Central memory CD8-positive, alpha-beta T cell (primary cell): Measurements from ENCODE around the gene AHNAK.
"Not testable (repeated sequence)": the region's sequence is repeated elsewhere in the genome, so short reads cannot be mapped to it uniquely, and the experiment has no call there.

Source experiments
- ATAC-seq: fragments of 150-1000 bp; cut with Tn5 transposase; replicated peaks from 2 replicates; pipeline ENCODE4 v1.10.0; 2022; ENCODE audit warnings: mild to moderate bottlenecking, moderate FRiP score, moderate number of reproducible peaks; ENCODE audit not compliant: poor library complexity, severe bottlenecking; ENCODE audit errors: extremely low read depth
- DNase-seq, 2 donors: peaks; one replicate each; pipeline ENCODE4 v3.0.0; 2021; ENCODE audit warnings: low spot score in 2 of 2
- H3K27ac Mint-ChIP-seq: one replicate; pipeline ENCODE4 v1.8.0; 2022; ENCODE audit warnings: low read depth, mild to moderate bottlenecking, moderate library complexity, mixed read lengths
- H3K27me3 Mint-ChIP-seq: one replicate; pipeline ENCODE4 v1.8.0; 2022; ENCODE audit warnings: mixed read lengths
- H3K36me3 Mint-ChIP-seq: one replicate; pipeline ENCODE4 v1.8.0; 2022; ENCODE audit warnings: mild to moderate bottlenecking, moderate library complexity, mixed read lengths; ENCODE audit not compliant: insufficient read depth
- H3K4me1 Mint-ChIP-seq: one replicate; pipeline ENCODE4 v1.8.0; 2022; ENCODE audit warnings: mixed read lengths
- H3K4me3 Mint-ChIP-seq: one replicate; pipeline ENCODE4 v1.8.0; 2022; ENCODE audit warnings: mild to moderate bottlenecking, moderate library complexity, mixed read lengths
- H3K9me3 Mint-ChIP-seq: one replicate; pipeline ENCODE4 v1.8.0; 2022; ENCODE audit warnings: mixed read lengths

The AHNAK gene

DNA sequence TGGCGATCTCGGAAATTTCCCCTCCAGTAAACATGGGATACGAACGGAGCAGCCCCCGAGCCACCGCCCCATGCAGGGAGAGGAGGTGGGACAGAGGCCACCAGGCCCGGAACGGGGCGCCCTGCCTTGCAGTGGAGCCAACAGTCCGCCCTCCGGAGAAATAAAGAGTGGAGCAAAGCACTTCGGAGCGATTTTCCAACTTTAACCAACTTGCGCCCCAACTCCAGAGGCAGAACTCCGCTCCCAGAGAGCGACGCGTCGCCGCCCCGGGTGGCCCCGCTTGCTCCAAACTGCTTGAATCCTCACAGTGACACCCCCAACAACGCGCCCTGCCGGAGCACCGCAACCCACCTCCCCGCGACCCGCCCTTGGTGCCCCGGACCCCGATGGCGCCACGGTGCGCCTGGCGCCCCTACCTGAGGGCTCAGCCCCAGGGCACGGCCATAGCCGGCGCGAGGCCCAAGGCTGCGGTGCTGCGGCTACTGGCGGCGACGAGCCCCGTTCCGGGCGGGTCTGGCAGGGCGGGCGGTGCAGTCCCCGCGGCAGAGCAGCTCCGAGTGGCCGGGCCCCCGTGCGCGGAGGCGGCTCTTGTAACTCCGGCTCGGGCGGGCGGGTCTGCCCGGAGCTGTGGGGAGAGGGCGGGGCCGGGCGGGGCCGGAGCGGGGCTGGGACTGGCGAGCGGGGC is at the start of gene AHNAK:
TSS of gene AHNAK (minus strand) at position 563 of the 685 bp plus-strand sequence. CDS start 10,708 bp downstream, outside the sequence.
- Mint-ChIP-seq H3K9me3 (no peaks in the 10 kb centered on the region), H3K36me3 (peaks cover 61% of the 10 kb centered on the region), H3K4me3 (peak within 1 kb of the TSS; percentile 99), H3K27ac (peak within 1 kb of the TSS; percentile 96), H3K27me3 (no peaks in the 10 kb centered on the region), H3K4me1 (peaks cover 64% of the 10 kb centered on the region)
- ATAC-seq: peak; percentile 37
- DNase-seq: peak in 1 of 2 donors; percentile 66

DNA sequence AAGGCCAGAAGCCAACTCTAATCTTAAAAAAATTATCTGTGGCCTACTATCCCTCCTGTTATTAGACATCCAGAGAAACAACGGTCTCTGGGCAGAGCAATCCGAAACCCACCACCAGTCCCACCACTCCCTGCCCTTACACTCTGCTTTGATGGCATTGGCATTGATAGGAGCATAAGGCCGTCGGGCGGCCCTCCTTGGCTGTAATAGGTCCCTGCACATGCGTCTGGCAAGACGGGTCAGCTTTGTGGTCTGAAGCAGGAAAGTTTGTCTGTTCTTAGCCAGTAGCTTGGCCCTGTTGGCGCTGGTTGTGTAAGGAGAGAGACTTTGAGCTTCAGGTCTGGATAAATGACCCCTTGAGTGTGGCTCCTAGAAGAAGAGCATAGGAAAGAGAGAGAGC is 48.5 kb upstream of the AHNAK start:
- DNase-seq (no peak), ATAC-seq (no peak)
- Mint-ChIP-seq H3K27ac (no peak overlapping the region), H3K9me3 (no peaks in the 10 kb centered on the region), H3K27me3 (no peaks in the 10 kb centered on the region), H3K4me3 (no peak overlapping the region), H3K36me3 (peaks cover 69% of the 10 kb centered on the region), H3K4me1 (peaks cover 68% of the 10 kb centered on the region)

DNA sequence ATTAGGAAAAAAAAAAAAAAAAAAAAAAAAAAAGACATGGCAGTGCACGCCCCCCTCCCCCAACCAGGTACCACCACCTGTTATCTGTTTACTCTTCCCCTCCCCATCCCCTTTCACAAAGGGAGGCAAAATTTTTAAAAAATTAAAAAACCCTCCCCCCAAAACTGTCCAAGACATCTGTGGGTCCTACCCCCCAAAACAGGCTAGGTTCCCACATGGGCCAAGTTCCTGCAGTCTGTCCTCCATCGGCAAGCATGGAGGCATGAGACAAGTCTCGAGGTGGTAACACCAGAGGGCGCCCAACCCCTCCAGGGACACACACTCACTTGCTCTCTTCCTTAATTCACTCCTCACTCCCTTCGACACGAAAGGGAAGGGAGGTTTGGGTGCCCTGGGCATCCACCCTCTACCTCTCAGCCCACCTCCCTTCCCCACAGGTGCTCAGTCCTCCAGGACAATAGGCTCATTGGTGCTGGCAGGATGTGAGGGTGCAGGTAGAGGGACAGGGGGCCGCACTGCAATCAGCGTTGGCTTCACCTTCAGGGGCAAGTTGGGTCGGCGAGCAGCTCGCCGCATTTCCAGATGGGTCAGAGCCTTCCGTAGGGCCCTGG is 46.9 kb upstream of the AHNAK start:
- Mint-ChIP-seq H3K9me3 (no peaks in the 10 kb centered on the region), H3K4me1 (peaks cover 52% of the 10 kb centered on the region), H3K36me3 (peaks cover 63% of the 10 kb centered on the region), H3K27me3 (no peaks in the 10 kb centered on the region), H3K27ac (peak overlapping the region; percentile 96), H3K4me3 (peak overlapping the region; percentile 63)
- ATAC-seq (no peak), DNase-seq (peak; percentile 67 to 68)

DNA sequence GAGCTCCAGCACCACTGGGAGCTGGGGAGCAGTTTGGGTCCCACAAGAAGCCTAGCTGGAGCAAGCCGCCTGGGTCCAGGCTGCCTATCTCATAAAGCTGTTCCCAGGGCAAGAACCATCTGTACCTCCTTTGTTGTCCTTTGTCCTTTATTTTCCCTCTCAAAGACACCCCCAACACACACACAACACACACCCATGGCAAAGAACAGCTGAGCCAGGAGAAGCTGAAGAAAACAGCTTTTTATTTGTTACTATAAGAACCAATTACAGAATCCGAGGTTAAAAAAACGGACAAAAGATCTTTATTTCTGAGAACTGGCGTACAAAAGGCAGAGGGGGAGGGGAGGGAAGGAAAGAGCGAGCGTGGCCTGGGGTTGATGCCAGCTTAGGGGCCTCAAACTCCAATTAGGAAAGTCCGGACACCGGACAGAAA is 46.4 kb upstream of the AHNAK start:
- H3K9me3 Mint-ChIP-seq: no peaks in the 10 kb centered on the region
- H3K27me3 Mint-ChIP-seq: no peaks in the 10 kb centered on the region
- no peak for DNase-seq
- peaks cover 47% of the 10 kb centered on the region for H3K4me1 Mint-ChIP-seq
- H3K27ac Mint-ChIP-seq: peak overlapping the region; percentile 96
- H3K36me3 Mint-ChIP-seq: peaks cover 58% of the 10 kb centered on the region
- ATAC-seq: no peak
- peak overlapping the region; percentile 63 for H3K4me3 Mint-ChIP-seq

GRCh38 chr11:62592146-62592815 is 45.7 kb upstream of the AHNAK start:
- peaks cover 53% of the 10 kb centered on the region for H3K36me3 Mint-ChIP-seq

DNA sequence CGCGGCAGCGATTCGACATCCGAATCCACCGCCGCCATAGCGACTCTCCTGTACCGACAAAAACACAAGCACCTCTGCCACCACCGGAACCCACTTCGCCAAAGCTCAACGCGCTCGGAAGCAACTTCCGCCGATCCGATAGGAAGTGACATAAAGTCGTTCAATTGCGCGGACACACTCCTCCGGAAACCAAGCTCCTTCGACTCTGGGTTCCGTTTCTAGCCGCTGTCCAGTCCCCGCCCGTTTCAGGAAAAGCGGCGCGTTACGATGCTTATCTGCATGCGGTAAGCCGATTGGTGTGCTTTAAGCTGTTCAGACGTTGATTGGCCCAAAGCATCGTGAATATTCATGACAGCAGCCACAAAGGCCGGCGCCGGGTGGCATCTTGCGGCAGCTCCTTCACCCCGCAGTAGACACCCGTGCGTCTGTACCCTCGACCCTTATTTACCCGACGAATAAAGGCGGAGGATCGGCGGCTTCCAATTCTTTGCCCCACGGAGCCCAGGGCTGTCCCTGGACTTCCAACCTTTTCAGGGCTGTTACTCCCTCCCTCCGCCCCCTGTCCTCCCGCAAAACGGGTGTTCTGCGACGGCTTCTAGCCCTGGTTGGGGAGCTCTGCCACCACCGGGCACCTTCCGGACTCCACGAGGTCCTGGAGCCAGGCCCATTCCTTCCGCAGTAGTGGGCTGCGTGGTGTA is 45.0 kb upstream of the AHNAK start, which contains the start of gene TUT1:
TSS of gene TUT1 (minus strand) at position 76 of the 698 bp plus-strand sequence. CDS start at position 38, 38 bp downstream.
- no peaks in the 10 kb centered on the region for H3K27me3 Mint-ChIP-seq
- peak; percentile 93 for ATAC-seq
- peak; percentile 89 to 98 for DNase-seq
- peaks cover 36% of the 10 kb centered on the region for H3K4me1 Mint-ChIP-seq
- H3K4me3 Mint-ChIP-seq: peak within 1 kb of the TSS; percentile 89
- no peaks in the 10 kb centered on the region for H3K9me3 Mint-ChIP-seq
- H3K27ac Mint-ChIP-seq: peak within 1 kb of the TSS; percentile 91
- H3K36me3 Mint-ChIP-seq: peaks cover 46% of the 10 kb centered on the region

More at GRCh38 chr11:62592146-62592815, 45.7 kb upstream of the AHNAK start:
- H3K27ac Mint-ChIP-seq: peak overlapping the region; percentile 96
- no peak for DNase-seq
- peaks cover 39% of the 10 kb centered on the region for H3K4me1 Mint-ChIP-seq
- H3K9me3 Mint-ChIP-seq: no peaks in the 10 kb centered on the region
- no peaks in the 10 kb centered on the region for H3K27me3 Mint-ChIP-seq
- peak overlapping the region; percentile 89 for H3K4me3 Mint-ChIP-seq
- no peak for ATAC-seq

DNA sequence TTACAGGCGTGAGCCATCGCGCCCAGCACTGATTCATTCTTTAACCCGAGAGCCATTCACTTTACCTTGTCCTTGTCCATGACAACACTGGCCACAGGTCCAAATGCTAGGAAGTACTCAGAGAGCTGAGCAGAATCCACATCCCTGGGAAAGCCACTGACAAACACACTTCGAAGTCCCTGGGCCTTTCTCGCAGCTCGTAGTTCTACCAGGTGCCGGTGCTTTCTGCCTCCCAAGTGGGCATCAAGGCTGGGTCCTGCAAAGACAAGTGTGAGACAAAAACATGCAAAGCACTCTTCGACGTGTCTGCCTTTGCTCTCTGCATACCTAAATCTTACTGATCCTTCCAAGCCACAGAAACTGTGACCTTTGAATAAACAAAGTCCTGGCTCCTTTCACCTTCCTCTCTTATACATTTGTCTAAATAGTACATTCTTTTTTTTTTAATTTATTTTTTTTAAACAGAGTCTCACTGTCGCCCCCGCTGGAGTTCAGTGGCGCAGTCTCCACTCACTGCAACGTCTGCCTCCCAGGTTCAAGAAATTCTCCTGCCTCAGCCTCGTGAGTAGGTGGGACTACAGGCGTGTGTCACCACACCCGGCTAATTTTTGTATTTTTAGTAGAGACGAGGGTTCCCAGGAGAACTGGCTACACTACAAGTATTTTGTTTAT is 42.5 kb upstream of the AHNAK start:
- H3K27me3 Mint-ChIP-seq: no peaks in the 10 kb centered on the region
- H3K36me3 Mint-ChIP-seq: peaks cover 40% of the 10 kb centered on the region
- ATAC-seq (no peak), DNase-seq (no peak)
- peaks cover 28% of the 10 kb centered on the region for H3K4me1 Mint-ChIP-seq
- no peaks in the 10 kb centered on the region for H3K9me3 Mint-ChIP-seq
- H3K27ac Mint-ChIP-seq: peak overlapping the region; percentile 19
- peak overlapping the region; percentile 89 for H3K4me3 Mint-ChIP-seq

DNA sequence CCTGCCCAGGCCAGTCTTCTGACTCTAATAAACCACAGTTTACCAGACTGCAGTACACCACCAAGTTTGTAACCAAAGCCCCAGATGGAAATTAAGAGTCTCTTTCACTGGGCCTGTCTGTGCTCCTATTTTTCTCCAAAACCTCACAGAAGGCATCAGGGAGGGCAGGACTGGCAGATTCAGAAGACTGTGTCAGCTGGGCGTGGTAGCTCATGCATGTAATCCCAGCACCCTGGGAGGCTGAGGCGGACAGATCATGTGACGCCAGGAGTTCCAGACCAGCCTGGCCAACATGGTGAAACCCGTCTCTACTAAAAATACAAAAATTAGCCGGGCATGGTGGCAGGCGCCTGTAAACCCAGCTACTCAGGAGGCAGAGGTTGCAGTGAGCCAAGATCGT is 38.8 kb upstream of the AHNAK start:
- not testable (repeated sequence) for H3K4me1 Mint-ChIP-seq, ATAC-seq, H3K9me3 Mint-ChIP-seq, H3K27me3 Mint-ChIP-seq, H3K4me3 Mint-ChIP-seq, H3K27ac Mint-ChIP-seq, DNase-seq
- peaks cover 25% of the 10 kb centered on the region for H3K36me3 Mint-ChIP-seq

DNA sequence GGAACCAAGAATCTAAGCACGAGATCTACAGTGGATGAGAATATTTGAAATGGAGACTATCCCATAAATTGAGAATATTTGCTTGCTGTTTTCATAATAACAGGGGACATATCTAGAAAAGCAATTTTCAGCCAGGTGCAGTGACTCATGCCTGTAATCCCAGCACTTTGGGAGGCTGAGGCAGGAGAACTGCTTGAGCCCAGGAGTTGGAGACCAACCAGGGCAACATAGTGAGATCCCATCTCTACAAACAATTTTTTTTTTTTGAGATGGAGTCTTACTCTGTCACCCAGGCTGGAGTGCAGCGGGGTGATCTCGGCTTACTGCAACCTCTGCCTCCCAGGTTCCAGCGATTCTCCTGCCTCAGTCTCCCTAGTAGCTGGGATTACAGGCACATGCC is 35.1 kb upstream of the AHNAK start:
- not testable (repeated sequence) for H3K27me3 Mint-ChIP-seq, DNase-seq, H3K4me3 Mint-ChIP-seq, H3K9me3 Mint-ChIP-seq, H3K27ac Mint-ChIP-seq, ATAC-seq, H3K4me1 Mint-ChIP-seq
- H3K36me3 Mint-ChIP-seq: peaks cover 31% of the 10 kb centered on the region

DNA sequence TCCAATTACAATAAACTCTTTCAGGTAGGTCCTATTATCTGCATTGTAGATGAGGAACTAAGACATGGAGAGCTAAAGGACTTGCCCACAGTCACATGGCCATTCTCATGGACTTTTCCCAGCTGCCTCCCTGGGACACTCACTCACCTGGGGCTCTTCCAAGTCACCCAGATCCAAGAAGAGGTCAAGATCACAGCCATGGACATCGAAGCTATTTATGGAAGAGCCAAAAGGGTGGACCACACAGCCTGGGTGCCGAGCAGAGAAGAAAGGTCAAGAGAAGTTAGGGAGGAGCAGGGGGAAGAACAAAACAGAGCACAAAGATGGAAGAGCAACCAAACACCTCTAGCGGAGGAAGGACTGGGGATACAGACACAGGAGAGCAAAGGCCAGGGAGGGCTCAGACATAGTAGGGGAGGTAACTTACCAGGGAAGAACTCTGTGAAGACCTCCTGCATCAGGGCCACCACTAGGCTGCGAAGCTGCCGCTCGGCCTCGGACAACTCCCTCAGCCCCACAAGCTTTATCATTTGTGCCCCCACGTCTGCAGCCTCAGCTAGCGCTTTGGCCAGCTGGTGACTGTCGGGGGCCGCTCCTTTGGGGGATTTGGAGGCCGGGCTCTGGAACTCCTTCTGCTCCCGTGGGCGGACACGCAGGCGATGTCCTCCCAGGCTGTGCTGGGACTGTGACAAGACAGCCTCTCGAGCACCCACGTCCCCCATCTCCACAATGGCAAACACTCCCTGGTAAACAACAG is 34.5 kb upstream of the AHNAK start:
- no peak overlapping the region for H3K27ac Mint-ChIP-seq
- H3K9me3 Mint-ChIP-seq: no peaks in the 10 kb centered on the region

GRCh38 chr11:62579252-62579651 is 32.6 kb upstream of the AHNAK start:
- Mint-ChIP-seq H3K4me3 (no peak overlapping the region), H3K27ac (no peak overlapping the region), H3K36me3 (peaks cover 25% of the 10 kb centered on the region), H3K27me3 (no peaks in the 10 kb centered on the region), H3K4me1 (peaks cover 12% of the 10 kb centered on the region), H3K9me3 (no peaks in the 10 kb centered on the region)
- ATAC-seq: no peak
- no peak for DNase-seq

More for the DNA sequence above, 34.5 kb upstream of the AHNAK start:
- Mint-ChIP-seq H3K4me1 (no peaks in the 10 kb centered on the region), H3K4me3 (no peak overlapping the region), H3K36me3 (peaks cover 30% of the 10 kb centered on the region), H3K27me3 (no peaks in the 10 kb centered on the region)
- no peak for DNase-seq
- ATAC-seq: no peak
